ENCODE data around the gene ARHGAP33.

ARHGAP33 gene

DNA sequence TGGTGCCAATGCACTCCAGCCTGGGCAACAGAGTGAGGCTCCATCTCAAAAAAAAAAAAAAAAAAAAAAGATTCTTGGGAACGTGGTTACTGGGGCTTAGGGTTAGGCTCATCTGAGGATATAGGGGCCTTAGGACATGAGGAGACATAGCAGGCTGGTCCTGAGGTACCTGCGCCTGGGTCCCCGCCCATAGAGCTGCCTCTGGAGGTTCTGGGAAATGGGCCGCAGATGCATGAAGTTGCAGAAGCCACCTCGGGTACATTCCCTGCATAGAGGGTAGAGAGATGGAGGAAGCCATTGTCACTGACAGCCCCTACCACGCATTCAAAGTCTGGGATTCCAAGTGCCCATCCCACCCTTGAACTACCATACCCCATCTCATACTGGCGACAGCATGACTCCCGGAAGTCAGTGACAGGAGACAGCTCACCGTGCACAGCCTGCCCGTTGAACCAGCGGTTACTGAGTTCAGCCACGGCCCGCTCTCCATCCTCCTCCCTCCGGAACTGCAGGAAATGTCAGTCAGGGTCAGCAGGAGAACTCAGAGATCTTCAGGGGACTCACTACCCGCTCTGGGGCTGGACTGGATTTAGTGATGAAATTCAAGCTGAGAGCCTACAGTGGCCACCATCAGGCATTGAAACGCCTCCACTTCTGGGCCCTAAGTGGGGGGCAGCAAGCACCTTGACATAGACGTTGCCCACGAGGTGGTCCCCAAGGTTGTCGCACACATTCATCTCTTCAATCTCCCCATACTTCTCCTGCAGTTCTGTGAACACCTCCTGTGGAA is 31.5 kb upstream of the ARHGAP33 start:
- TF ChIP-seq, protein P1, sequence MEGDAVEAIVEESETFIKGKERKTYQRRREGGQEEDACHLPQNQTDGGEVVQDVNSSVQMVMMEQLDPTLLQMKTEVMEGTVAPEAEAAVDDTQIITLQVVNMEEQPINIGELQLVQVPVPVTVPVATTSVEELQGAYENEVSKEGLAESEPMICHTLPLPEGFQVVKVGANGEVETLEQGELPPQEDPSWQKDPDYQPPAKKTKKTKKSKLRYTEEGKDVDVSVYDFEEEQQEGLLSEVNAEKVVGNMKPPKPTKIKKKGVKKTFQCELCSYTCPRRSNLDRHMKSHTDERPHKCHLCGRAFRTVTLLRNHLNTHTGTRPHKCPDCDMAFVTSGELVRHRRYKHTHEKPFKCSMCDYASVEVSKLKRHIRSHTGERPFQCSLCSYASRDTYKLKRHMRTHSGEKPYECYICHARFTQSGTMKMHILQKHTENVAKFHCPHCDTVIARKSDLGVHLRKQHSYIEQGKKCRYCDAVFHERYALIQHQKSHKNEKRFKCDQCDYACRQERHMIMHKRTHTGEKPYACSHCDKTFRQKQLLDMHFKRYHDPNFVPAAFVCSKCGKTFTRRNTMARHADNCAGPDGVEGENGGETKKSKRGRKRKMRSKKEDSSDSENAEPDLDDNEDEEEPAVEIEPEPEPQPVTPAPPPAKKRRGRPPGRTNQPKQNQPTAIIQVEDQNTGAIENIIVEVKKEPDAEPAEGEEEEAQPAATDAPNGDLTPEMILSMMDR (IDR thresholded peaks at IDR 0.05): no peak
- Histone ChIP-seq H3K4me1 (ENCODE audit: control insufficient read depth in 1 of 2, insufficient read depth in 1 of 2, low read depth in 1 of 2, low read length in 1 of 2) (peaks cover 71 to 81% of the 10 kb centered on the region in 2 experiments), H3K9me3 (no peaks in the 10 kb centered on the region), H3K36me3 (peaks cover 10% of the 10 kb centered on the region), H3K27me3 (no peaks in the 10 kb centered on the region), H3K4me3 (ENCODE audit: low read depth in 1 of 2, low read length in 1 of 2) (peak overlapping the region; percentile 74 to 83), H3K27ac (peak overlapping the region; percentile 96)

DNA sequence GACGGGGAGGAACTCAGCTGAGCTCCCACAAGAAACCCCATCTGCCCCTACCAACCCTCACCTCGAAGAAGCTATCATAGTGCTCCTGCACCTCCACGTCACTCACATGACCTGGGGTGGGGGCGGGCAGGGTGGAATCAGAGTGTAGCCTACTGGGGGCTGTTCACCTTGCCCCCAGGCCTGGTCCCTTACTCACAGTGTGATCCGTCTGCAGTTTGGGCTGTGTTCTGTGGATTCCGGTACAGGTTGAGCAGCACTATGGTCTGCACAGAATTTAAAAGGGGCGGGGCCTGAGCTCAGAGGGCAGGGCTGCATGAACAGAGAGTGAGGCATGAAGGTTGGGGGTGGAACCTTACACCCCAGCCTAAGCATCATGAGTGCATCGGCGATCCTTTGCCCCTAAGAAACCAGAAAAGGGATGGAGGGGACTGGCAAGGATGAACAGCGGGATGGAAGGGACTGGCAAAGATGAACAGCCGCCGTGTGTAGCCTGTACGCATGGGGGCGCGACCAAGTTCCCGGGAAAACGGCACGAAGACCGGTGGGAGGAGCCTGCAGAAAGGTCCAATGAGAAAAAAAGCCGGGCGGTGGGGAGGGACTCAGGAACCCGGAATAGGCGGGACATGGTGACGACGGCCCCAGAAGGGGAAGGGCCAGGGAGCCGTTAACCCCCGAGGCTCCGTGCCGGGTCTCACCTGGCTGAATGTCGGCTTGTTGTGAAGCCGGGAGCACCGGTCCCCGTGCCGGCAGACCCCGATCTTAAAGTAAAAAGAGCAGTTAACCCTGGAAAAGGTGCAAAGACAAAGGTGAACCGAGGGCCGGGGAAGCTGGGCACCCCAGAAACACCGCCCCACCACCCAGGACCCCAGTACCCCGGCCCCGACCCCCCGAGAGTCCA is 30.7 kb upstream of the ARHGAP33 start:
- H3K4me1 ChIP-seq (ENCODE audit: control insufficient read depth in 1 of 2, insufficient read depth in 1 of 2, low read depth in 1 of 2, low read length in 1 of 2): peaks cover 74 to 83% of the 10 kb centered on the region in 2 experiments
- peaks cover 2% of the 10 kb centered on the region for H3K36me3 ChIP-seq
- H3K27me3 ChIP-seq: no peaks in the 10 kb centered on the region
- peak overlapping the region; percentile 74 to 83 for H3K4me3 ChIP-seq (ENCODE audit: low read depth in 1 of 2, low read length in 1 of 2)
- H3K9me3 ChIP-seq: no peaks in the 10 kb centered on the region
- TF ChIP-seq, protein P1 (IDR thresholded peaks at IDR 0.05): no peak
- H3K27ac ChIP-seq: peak overlapping the region; percentile 96

GRCh38 chr19:35745328-35746086 is 29.9 kb upstream of the ARHGAP33 start, which contains the start of the genes PSENEN and U2AF1L4:
Gene PSENEN (plus strand): TSS chr19:35745651. CDS start chr19:35745931, 280 bp downstream.
Gene U2AF1L4 (minus strand): TSS chr19:35745418. CDS start chr19:35745391, 27 bp downstream.
- Histone ChIP-seq H3K36me3 (no peaks in the 10 kb centered on the region), H3K4me1 (ENCODE audit: control insufficient read depth in 1 of 2, insufficient read depth in 1 of 2, low read depth in 1 of 2, low read length in 1 of 2) (peaks cover 68 to 76% of the 10 kb centered on the region in 2 experiments), H3K4me3 (ENCODE audit: low read depth in 1 of 2, low read length in 1 of 2) (peak within 1 kb of the TSS; percentile 74 to 83), H3K27ac (peak within 1 kb of the TSS; percentile 96), H3K9me3 (no peaks in the 10 kb centered on the region), H3K27me3 (no peaks in the 10 kb centered on the region)
- TF ChIP-seq, protein P1 (IDR thresholded peaks at IDR 0.05): peak; percentile 72

- H3K36me3 ChIP-seq: no peaks in the 10 kb centered on the region
- peak overlapping the region; percentile 96 for H3K27ac ChIP-seq
- TF ChIP-seq, protein P1 (IDR thresholded peaks at IDR 0.05): no peak
- H3K4me1 ChIP-seq (ENCODE audit: control insufficient read depth in 1 of 2, insufficient read depth in 1 of 2, low read depth in 1 of 2, low read length in 1 of 2): peaks cover 62 to 70% of the 10 kb centered on the region in 2 experiments
- H3K27me3 ChIP-seq: no peaks in the 10 kb centered on the region
- peak overlapping the region; percentile 74 to 83 for H3K4me3 ChIP-seq (ENCODE audit: low read depth in 1 of 2, low read length in 1 of 2)
- no peaks in the 10 kb centered on the region for H3K9me3 ChIP-seq
Measured at GRCh38 chr19:35746087-35746462, 29.3 kb upstream of the ARHGAP33 start.

DNA sequence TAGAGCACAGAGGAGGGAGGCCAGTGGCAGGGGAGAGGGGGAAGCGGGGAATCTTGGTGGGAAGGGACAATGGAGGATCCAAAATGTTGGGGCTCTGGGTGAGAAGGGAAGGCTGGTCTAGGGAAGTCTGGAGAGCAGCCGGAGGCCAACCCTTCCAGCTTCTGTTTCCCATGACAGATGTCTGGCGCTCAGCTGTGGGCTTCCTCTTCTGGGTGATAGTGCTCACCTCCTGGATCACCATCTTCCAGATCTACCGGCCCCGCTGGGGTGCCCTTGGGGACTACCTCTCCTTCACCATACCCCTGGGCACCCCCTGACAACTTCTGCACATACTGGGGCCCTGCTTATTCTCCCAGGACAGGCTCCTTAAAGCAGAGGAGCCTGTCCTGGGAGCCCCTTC is 28.8 kb upstream of the ARHGAP33 start:
- peak overlapping the region; percentile 74 to 83 for H3K4me3 ChIP-seq (ENCODE audit: low read depth in 1 of 2, low read length in 1 of 2)
- peak overlapping the region; percentile 96 for H3K27ac ChIP-seq
- H3K27me3 ChIP-seq: no peaks in the 10 kb centered on the region
- no peaks in the 10 kb centered on the region for H3K36me3 ChIP-seq
- TF ChIP-seq, protein P1 (IDR thresholded peaks at IDR 0.05): no peak
- no peaks in the 10 kb centered on the region for H3K9me3 ChIP-seq
- peaks cover 58 to 66% of the 10 kb centered on the region in 2 experiments for H3K4me1 ChIP-seq (ENCODE audit: control insufficient read depth in 1 of 2, insufficient read depth in 1 of 2, low read depth in 1 of 2, low read length in 1 of 2)
